Loucy (cell line): Measurements from ENCODE around the gene NID1.

Source experiments
- H2AFZ ChIP-seq: fragments of 200-600 bp; sonication (generic); 2 replicates; pipeline ENCODE4 v1.6.0; 2016; ENCODE audit warnings: antibody characterized with exemption, mild to moderate bottlenecking, low read length, moderate library complexity
- H3F3A ChIP-seq: fragments of 200-600 bp; 2 replicates; pipeline ENCODE4 v1.6.0; 2016; ENCODE audit warnings: antibody characterized with exemption, low read depth, mild to moderate bottlenecking
- H3K27me3 ChIP-seq: fragments of 200-600 bp; sonication (generic); 2 replicates; pipeline ENCODE4 v1.6.1; 2014; ENCODE audit warnings: low read length, mild to moderate bottlenecking; ENCODE audit not compliant: insufficient read depth, poor library complexity, severe bottlenecking
- H3K36me3 ChIP-seq: fragments of 200-600 bp; sonication (generic); 2 replicates; pipeline ENCODE4 v1.6.1; 2016; ENCODE audit warnings: low read length; ENCODE audit not compliant: insufficient read depth
- H3K4me1 ChIP-seq: fragments of 200-600 bp; sonication (generic); 2 replicates; pipeline ENCODE4 v1.5.1; 2014; ENCODE audit warnings: low read length, mild to moderate bottlenecking; ENCODE audit not compliant: insufficient read depth, poor library complexity, severe bottlenecking
- H3K4me2 ChIP-seq: fragments of 200-600 bp; sonication (generic); 2 replicates; pipeline ENCODE4 v1.6.0; 2014; ENCODE audit warnings: antibody characterized with exemption, low read length, low read depth, mild to moderate bottlenecking; ENCODE audit not compliant: poor library complexity, severe bottlenecking
- H3K4me3 ChIP-seq: fragments of 200-600 bp; sonication (generic); 2 replicates; pipeline ENCODE4 v1.5.1; 2014; ENCODE audit warnings: low read length, mild to moderate bottlenecking, mixed read lengths; ENCODE audit not compliant: poor library complexity, severe bottlenecking
- H3K79me2 ChIP-seq: fragments of 200-600 bp; sonication (generic); 2 replicates; pipeline ENCODE4 v1.6.1; 2014; ENCODE audit warnings: low read length; ENCODE audit not compliant: insufficient read depth
- H3K9ac ChIP-seq: fragments of 200-600 bp; sonication (generic); 2 replicates; pipeline ENCODE4 v1.6.0; 2014; ENCODE audit warnings: mild to moderate bottlenecking, low read depth, low read length, moderate library complexity; ENCODE audit not compliant: poor library complexity, severe bottlenecking
- H3K9me2 ChIP-seq: fragments of 200-600 bp; sonication (generic); replicated peaks from 2 replicates; pipeline ENCODE4 v1.6.1; 2016; ENCODE audit warnings: low read depth, low read length, mixed read lengths
- H3K9me3 ChIP-seq: fragments of 200-600 bp; sonication (generic); 2 replicates; pipeline ENCODE4 v1.6.1; 2014; ENCODE audit warnings: mild to moderate bottlenecking, antibody characterized with exemption, low read length, low read depth; ENCODE audit not compliant: insufficient read depth
- H4K20me1 ChIP-seq: fragments of 200-600 bp; sonication (generic); 2 replicates; pipeline ENCODE4 v1.6.0; 2014; ENCODE audit warnings: antibody characterized with exemption, low read length, mild to moderate bottlenecking; ENCODE audit not compliant: insufficient read depth, poor library complexity, severe bottlenecking
- CTCF ChIP-seq: fragments of 200-600 bp; sonication (generic); conservative IDR thresholded peaks from 2 replicates; pipeline ENCODE4 v1.5.1; 2014; ENCODE audit warnings: mild to moderate bottlenecking, antibody characterized with exemption, low read length
- EZH2phosphoT487 ChIP-seq: fragments of 200-600 bp; IDR thresholded peaks from 2 replicates; pipeline ENCODE4 v1.6.1; 2018; ENCODE audit warnings: antibody characterized with exemption, mild to moderate bottlenecking, moderate library complexity, borderline replicate concordance

The NID1 gene

GRCh38 chr1:235932090-235932510 is 132.8 kb downstream of the NID1 start:
- no peaks in the 10 kb centered on the region for H3K79me2 ChIP-seq
- H3K9me3 ChIP-seq = no peaks in the 10 kb centered on the region
- no peaks in the 10 kb centered on the region for H4K20me1 ChIP-seq
- no peaks in the 10 kb centered on the region for H3K9me2 ChIP-seq
- no peaks in the 10 kb centered on the region for H3K27me3 ChIP-seq
- no peaks in the 10 kb centered on the region for H3F3A ChIP-seq
- H3K4me2 ChIP-seq = no peak overlapping the region
- no peak for TF ChIP-seq CTCF
- no peak for TF ChIP-seq EZH2phosphoT487
- H3K4me3 ChIP-seq = no peak overlapping the region
- no peaks in the 10 kb centered on the region for H3K4me1 ChIP-seq
- no peaks in the 10 kb centered on the region for H3K36me3 ChIP-seq
- no peak overlapping the region for H3K9ac ChIP-seq
- H2AFZ ChIP-seq = no peak overlapping the region

GRCh38 chr1:235931171-235931738 is 133.6 kb downstream of the NID1 start:
- Histone ChIP-seq H4K20me1 (no peaks in the 10 kb centered on the region), H3K36me3 (no peaks in the 10 kb centered on the region), H3K9me2 (no peaks in the 10 kb centered on the region), H3K27me3 (no peaks in the 10 kb centered on the region), H3K79me2 (no peaks in the 10 kb centered on the region), H3K9me3 (no peaks in the 10 kb centered on the region), H3K4me2 (no peak overlapping the region), H3K4me3 (no peak overlapping the region), H3K4me1 (no peaks in the 10 kb centered on the region), H3K9ac (no peak overlapping the region), H2AFZ (no peak overlapping the region), H3F3A (no peaks in the 10 kb centered on the region)
- TF ChIP-seq EZH2phosphoT487 (no peak), CTCF (no peak)

- Histone ChIP-seq H3F3A (no peaks in the 10 kb centered on the region), H3K9me3 (no peaks in the 10 kb centered on the region), H3K79me2 (no peaks in the 10 kb centered on the region), H2AFZ (no peak overlapping the region), H3K4me1 (no peaks in the 10 kb centered on the region), H3K27me3 (no peaks in the 10 kb centered on the region), H3K36me3 (no peaks in the 10 kb centered on the region), H3K4me3 (no peak overlapping the region), H3K9ac (no peak overlapping the region), H3K9me2 (no peaks in the 10 kb centered on the region), H3K4me2 (no peak overlapping the region), H4K20me1 (no peaks in the 10 kb centered on the region)
- TF ChIP-seq EZH2phosphoT487 (no peak), CTCF (no peak)
Observed at GRCh38 chr1:235930543-235930942, 134.3 kb downstream of the NID1 start.
